NCI-H1417 (cell line): Measurements from ENCODE around the gene ACSM5.
"Not testable (repeated sequence)": the region's sequence is repeated elsewhere in the genome, so short reads cannot be mapped to it uniquely, and the experiment has no call there.

Experiments used
- DNase-seq, 3 experiments: peaks; one replicate each; lab custom pipeline; 2025; lab: John Stamatoyannopoulos, UW

ACSM5 gene

DNA sequence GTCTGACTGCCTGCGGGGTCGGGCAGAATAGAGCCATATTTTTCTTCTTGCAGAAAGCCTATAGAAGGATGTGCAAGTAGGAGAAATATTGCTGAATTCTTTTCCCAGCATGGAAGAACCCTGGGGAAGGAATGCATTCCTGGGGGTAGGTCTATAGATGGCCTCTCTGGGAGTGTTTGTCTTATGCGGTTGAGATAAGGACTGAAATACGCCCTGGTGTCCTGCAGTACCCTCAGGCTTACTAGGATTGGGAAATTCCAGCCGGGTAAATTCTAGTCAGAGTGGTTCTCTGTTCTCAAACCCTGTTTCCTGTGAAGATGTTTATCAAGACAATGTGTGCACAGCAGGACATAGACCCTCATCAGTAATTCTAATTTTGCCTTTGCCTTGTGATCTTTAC lies 44.3 kb downstream of the ACSM5 start:
- not testable (repeated sequence) for DNase-seq

DNA sequence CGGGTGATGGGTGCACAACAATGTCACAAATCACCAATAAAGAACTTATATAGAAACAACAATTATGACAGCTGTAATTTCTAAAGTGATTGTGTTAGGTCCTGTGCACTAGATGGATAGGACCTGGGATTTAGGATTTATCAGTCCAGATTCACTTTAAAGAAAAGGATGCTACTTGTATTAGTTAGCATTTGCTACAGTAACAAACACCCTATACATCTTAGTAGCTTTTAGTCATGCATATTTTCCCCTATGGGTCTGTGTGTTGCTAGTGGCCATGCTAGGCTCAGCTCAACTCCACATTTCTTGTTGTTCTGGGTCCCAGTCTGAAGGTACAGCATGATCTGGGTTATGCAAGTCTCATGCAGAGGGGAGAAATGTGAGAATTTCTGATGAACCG lies 49.9 kb downstream of the ACSM5 start:
- not testable (repeated sequence) for DNase-seq

DNA sequence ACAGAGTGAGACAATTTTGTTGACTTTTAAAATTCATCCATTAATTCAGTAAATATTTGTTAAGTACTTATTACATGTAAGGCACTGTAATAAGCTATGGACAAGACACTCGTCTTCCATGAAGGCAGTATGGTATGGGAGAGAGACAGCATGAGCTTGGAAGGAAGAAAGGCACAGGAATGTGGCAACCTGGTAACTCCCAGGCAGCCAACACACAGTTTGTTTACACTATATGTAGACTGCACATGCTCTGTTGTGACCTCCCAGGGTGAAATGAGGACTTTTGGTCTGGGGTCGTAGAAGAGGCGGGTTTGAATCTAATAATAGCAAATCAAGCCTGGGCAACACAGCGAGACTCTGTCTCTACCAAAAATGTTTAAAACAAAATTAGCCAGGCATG lies 51.0 kb downstream of the ACSM5 start:
- DNase-seq: not testable (repeated sequence)

DNA sequence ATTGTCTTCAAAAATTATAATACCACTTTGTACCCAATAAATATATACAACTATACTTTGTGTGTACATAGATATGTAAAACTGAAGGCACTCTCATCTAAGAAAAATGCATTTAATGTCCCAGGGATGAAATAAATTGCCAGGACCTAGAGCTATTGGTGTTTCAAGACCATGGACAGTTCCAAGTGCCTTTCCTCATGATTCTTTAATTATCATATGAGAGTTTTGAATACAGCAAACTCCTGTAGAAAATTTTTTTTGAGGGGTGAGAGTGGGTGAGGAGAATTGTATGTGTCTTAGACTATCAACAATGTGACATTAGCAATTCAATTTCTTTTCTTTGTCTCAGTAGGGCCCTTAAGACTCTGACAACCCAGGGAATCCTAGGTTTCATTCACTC lies 59.6 kb downstream of the ACSM5 start:
- DNase-seq: not testable (repeated sequence)

DNA sequence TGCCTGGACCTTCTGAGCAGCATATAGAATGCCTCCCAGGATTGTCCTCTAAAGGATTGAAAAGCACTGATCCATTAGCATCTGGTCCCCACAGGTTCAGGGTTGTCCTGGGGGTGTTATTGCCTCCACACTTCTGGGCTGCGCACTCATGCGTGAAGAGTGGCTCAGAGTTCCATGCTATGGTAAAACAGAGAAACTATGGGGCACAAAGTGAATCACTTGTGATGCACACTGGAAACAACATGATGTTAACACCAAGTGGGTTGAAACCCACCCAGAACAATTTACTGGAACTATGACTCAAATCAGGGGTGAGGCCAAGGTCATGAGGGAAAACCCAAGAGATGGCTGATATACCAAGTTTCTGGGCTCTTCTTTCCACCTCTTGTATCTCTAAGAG lies 60.6 kb downstream of the ACSM5 start:
- not testable (repeated sequence) for DNase-seq

DNA sequence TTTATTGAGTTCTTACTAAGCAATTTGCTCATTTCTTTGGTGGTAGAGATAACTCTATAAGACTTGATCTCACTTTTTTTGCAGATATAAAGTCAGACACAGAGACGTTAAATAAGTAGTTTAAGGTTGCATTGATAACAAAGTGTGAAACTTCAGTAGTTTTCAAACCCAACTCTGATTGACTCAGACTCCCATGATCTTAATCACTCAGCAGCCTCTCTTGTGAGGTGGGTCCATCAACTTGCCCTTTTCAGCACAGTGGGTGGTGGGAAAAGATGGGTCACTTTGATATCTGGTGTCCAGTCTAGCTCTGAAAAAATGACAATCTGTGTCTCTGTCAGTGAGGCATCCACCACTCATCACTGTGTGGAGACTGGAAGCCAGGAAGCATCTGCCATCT lies 61.4 kb downstream of the ACSM5 start:
- DNase-seq: not testable (repeated sequence)

DNA sequence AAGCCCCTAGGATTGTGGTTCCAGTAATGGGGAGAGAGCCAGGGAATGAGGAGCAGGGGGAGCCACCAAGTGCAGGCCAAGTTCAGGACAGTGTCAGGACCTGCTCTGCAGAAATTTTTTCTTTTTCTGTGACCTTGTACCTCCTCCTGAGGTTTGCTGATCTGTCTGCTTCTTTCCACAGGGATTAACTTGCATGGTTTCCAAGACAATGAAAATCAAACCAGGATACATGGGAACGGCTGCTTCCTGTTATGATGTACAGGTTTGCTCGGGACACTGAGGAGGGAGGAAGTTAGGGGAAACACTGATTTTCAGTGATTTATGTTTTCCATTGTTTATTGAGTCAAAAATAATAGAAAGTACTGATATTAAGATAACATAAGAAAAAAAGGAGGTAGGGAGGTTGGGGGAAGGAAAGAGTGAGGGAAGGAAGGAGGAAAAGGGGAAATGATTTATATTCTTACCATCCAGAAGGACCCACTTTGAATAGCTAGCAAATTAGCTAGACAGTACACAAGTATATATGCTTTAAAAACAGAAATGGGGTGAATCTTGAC lies 67.9 kb downstream of the ACSM5 start:
- DNase-seq: not testable (repeated sequence)

DNA sequence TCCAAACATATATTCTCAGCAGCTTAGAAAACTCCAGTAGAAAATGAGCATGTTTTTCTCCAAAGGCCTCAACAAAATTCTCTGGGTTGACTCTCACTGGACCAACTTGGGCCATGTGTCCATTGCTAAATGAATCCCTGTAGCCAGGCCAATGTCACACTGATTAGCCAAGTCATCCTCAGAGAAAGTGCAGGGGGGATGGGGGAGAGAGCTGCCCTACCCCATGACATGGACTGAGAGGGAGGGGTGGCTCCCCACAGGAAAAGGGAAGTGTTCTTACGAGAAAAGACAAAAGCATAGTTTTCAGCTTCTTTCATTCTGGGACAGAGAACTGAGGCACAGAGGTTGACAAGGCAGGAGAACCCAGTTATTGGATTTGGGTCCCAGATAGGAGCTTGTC lies 74.7 kb downstream of the ACSM5 start:
- DNase-seq: not testable (repeated sequence)

DNA sequence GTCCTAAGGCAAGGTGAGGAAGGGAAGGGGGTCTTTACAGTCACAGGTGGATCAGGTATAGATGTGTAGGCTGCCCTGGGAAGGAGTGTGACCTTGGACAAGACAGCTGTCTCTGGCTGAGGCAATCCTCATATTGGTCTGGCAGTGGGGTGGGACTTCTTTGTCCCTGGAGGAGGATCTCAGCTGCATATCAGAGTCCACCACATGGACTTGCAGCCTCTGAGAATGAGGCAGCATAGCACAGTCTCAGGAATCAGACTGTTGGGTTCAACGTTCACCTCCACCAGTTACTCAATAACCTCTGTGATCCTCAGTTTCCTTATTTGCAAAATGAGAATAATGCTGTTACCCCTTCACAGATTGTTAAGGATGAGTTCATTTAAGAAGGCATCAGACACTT lies 75.4 kb downstream of the ACSM5 start:
- DNase-seq: no peak

DNA sequence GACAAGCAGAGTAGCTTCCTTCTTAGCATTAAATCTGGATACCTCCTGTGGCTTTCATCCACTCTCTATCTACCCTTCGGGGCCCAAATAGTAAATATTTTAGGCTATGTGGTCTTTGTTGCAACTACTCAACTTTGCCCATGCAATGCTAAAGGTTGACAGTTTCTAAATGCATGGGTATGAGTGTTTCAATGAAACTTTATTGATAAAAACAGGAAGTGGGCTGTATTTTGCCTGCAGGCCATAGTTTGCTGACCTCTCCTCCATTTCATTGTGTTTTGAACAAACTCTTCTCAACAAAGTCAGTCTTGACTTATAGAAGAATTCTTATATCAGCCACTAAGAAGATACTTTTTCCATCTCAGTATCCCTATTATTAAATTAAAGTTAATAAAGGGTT lies 76.1 kb downstream of the ACSM5 start:
- no peak for DNase-seq
